Suprapubic skin (tissue), 4 donors: ENCODE data around the gene PRKCE.

Experiments used
- CTCF ChIP-seq, 2 donors: fragments of 200-600 bp in 1 of 2; fragments of 450-650 bp in 1 of 2; sonication (generic) in 1 of 2; IDR thresholded peaks; one replicate each; pipeline ENCODE4 v1.5.1; 2016 to 2019; ENCODE audit warnings: antibody characterized with exemption in 2 of 2, mild to moderate bottlenecking in 1 of 2, moderate library complexity in 1 of 2
- EP300 ChIP-seq: sonication (generic); formaldehyde crosslinking; IDR thresholded peaks from one replicate; pipeline ENCODE4 v1.6.1; 2017; ENCODE audit warnings: antibody characterized with exemption
- POLR2A ChIP-seq, 2 donors: fragments of 450-650 bp; IDR thresholded peaks; one replicate each; pipeline ENCODE4 v1.6.1; 2017; ENCODE audit warnings: antibody characterized with exemption in 2 of 2, mild to moderate bottlenecking in 2 of 2, moderate library complexity in 2 of 2
- POLR2AphosphoS5 ChIP-seq, 3 donors: sonication (generic); formaldehyde crosslinking; IDR thresholded peaks; one replicate each; pipeline ENCODE4 v1.6.1; 2017; ENCODE audit warnings: antibody characterized with exemption in 3 of 3

GRCh38 chr2:46160326-46160725 is 508.9 kb downstream of the PRKCE start:
- no peak for TF ChIP-seq POLR2AphosphoS5 (IDR thresholded peaks at IDR 0.05)
- TF ChIP-seq CTCF (IDR thresholded peaks at IDR 0.05): no peak
- TF ChIP-seq EP300: no peak
- TF ChIP-seq POLR2A (IDR thresholded peaks at IDR 0.05): no peak
